Tibial nerve (tissue), 4 donors: ENCODE measurements around the gene TMA7. TPM values are rescaled to one million over a fixed set of nuclear protein-coding genes. Genes with fewer than 3 reads are reported as not detected.
A peak's percentile ranks its signal among the peaks of the same experiment; 100 is the strongest.

Experiments used
- DNase-seq, 2 donors: peaks; one replicate each; pipeline ENCODE4 v3.0.0-alpha.2; 2019; ENCODE audit warnings: low spot score in 2 of 2
- H3K27ac ChIP-seq, 4 donors: fragments of 200-600 bp; sonication (generic) in 3 of 4; one replicate each; pipeline ENCODE4 v1.5.1; 2017 to 2019; ENCODE audit warnings: mild to moderate bottlenecking in 1 of 4
- H3K27me3 ChIP-seq, 2 donors: fragments of 200-600 bp; sonication (generic) in 1 of 2; one replicate each; pipeline versions ENCODE4 v1.5.1 to v1.6.0; 2017 to 2019
- H3K36me3 ChIP-seq, 3 donors: fragments of 200-600 bp; sonication (generic); one replicate each; pipeline ENCODE4 v1.5.1; 2018 to 2019
- H3K4me1 ChIP-seq, 4 donors: fragments of 200-600 bp; sonication (generic) in 3 of 4; one replicate each; pipeline ENCODE4 v1.5.1; 2017 to 2019
- H3K4me3 ChIP-seq, 4 donors: fragments of 200-600 bp; sonication (generic) in 3 of 4; one replicate each; pipeline ENCODE4 v1.5.1; 2017 to 2019; ENCODE audit warnings: mild to moderate bottlenecking in 1 of 4, moderate library complexity in 1 of 4
- H3K9me3 ChIP-seq, 4 donors: fragments of 200-600 bp; sonication (generic) in 3 of 4; one replicate each; pipeline ENCODE4 v1.5.1; 2017 to 2019
- CTCF ChIP-seq, 5 experiments: fragments of 200-600 bp in 3 of 5; fragments of 450-650 bp in 2 of 5; sonication (generic) in 3 of 5; IDR thresholded peaks; one replicate each; pipeline ENCODE4 v1.5.1; 2016 to 2019; ENCODE audit warnings: antibody characterized with exemption in 5 of 5, mild to moderate bottlenecking in 3 of 5, moderate library complexity in 2 of 5
- EP300 ChIP-seq, 2 donors: sonication (generic); formaldehyde crosslinking; IDR thresholded peaks; one replicate each; pipeline ENCODE4 v1.6.1; 2017; ENCODE audit warnings: antibody characterized with exemption in 2 of 2, mild to moderate bottlenecking in 1 of 2
- POLR2A ChIP-seq, 2 donors: fragments of 450-650 bp; IDR thresholded peaks; one replicate each; pipeline ENCODE4 v1.6.1; 2017; ENCODE audit warnings: antibody characterized with exemption in 2 of 2, mild to moderate bottlenecking in 2 of 2, moderate library complexity in 2 of 2
- WGBS, 2 donors: methylation state at CpG; one replicate each; pipeline ENCODE4 v1.1.5; 2018; 5-methylcytosine and 5-hydroxymethylcytosine counted together
- total RNA-seq, 4 donors: library from RNA; depleted of rRNA; stranded (reverse); fragments of >200 nt; gene quantifications; one replicate each; pipeline ENCODE4 v1.1.0, GENCODE V29; 2016

The TMA7 gene
- total RNA-seq, 4 donors from 2014 or later, result 212 to 380 (median 291) TPM

- no peak for DNase-seq
- Histone ChIP-seq H3K9me3 (no peaks in the 10 kb centered on the region), H3K27ac (peak overlapping the region in 2 of 4 donors; percentile 9 to 62), H3K27me3 (no peaks in the 10 kb centered on the region), H3K4me3 (no peak overlapping the region), H3K4me1 (peaks cover 0 to 11% (median 0%) of the 10 kb centered on the region in 4 donors), H3K36me3 (peaks cover 5 to 100% (median 6%) of the 10 kb centered on the region in 3 donors)
- TF ChIP-seq POLR2A (IDR thresholded peaks at IDR 0.05) (no peak), EP300 (IDR thresholded peaks at IDR 0.05) (no peak), CTCF (IDR thresholded peaks at IDR 0.05) (no peak)
- 51 to 78% methylated on average over 4 of the region's 4 CpGs for WGBS, 2 donors
These were observed 23.5 kb upstream of the TMA7 start for GRCh38 chr3:48416546-48416945.

GRCh38 chr3:48417529-48418108 lies 22.4 kb upstream of the TMA7 start:
- no peak for DNase-seq
- H3K27me3 ChIP-seq, result no peaks in the 10 kb centered on the region
- no peak overlapping the region for H3K4me3 ChIP-seq
- WGBS, 2 donors, result 89 to 95% methylated on average over 14 of the region's 14 CpGs
- peak overlapping the region in 1 of 4 donors; percentile 51 for H3K27ac ChIP-seq
- H3K4me1 ChIP-seq, result peaks cover 0 to 22% (median 0%) of the 10 kb centered on the region in 4 donors
- H3K9me3 ChIP-seq, result no peaks in the 10 kb centered on the region
- peaks cover under 1 to 97% (median 6%) of the 10 kb centered on the region in 3 donors for H3K36me3 ChIP-seq
- TF ChIP-seq CTCF (IDR thresholded peaks at IDR 0.05), result no peak
- no peak for TF ChIP-seq POLR2A (IDR thresholded peaks at IDR 0.05)
- no peak for TF ChIP-seq EP300 (IDR thresholded peaks at IDR 0.05)

GRCh38 chr3:48418140-48418539 lies 21.9 kb upstream of the TMA7 start:
- WGBS, 2 donors, result 81 to 87% methylated on average over 12 to 15 of the region's 17 CpGs
- TF ChIP-seq EP300 (IDR thresholded peaks at IDR 0.05), result no peak
- TF ChIP-seq POLR2A (IDR thresholded peaks at IDR 0.05), result no peak
- H3K36me3 ChIP-seq, result peaks cover 0 to 97% (median 6%) of the 10 kb centered on the region in 3 donors
- H3K27ac ChIP-seq, result peak overlapping the region in 1 of 4 donors; percentile 51
- peaks cover 0 to 27% (median 0%) of the 10 kb centered on the region in 4 donors for H3K4me1 ChIP-seq
- H3K4me3 ChIP-seq, result no peak overlapping the region
- H3K9me3 ChIP-seq, result no peaks in the 10 kb centered on the region
- no peak for DNase-seq
- H3K27me3 ChIP-seq, result no peaks in the 10 kb centered on the region

- no peaks in the 10 kb centered on the region for H3K9me3 ChIP-seq
- H3K27ac ChIP-seq, result no peak overlapping the region
- TF ChIP-seq CTCF (IDR thresholded peaks at IDR 0.05) (no peak), POLR2A (IDR thresholded peaks at IDR 0.05) (no peak), EP300 (IDR thresholded peaks at IDR 0.05) (no peak)
- peaks cover 0 to 30% (median 0%) of the 10 kb centered on the region in 4 donors for H3K4me1 ChIP-seq
- WGBS, 2 donors, result 85 to 91% methylated on average over 8 to 9 of the region's 9 CpGs
- no peak for DNase-seq
- peaks cover 0 to 97% (median 8%) of the 10 kb centered on the region in 3 donors for H3K36me3 ChIP-seq
- H3K27me3 ChIP-seq, result no peaks in the 10 kb centered on the region
- no peak overlapping the region for H3K4me3 ChIP-seq
These were observed 21.4 kb upstream of the TMA7 start for GRCh38 chr3:48418651-48419050.

GRCh38 chr3:48419149-48419548 lies 20.9 kb upstream of the TMA7 start:
- no peak overlapping the region for H3K4me3 ChIP-seq
- no peak for TF ChIP-seq POLR2A (IDR thresholded peaks at IDR 0.05)
- no peak for TF ChIP-seq CTCF (IDR thresholded peaks at IDR 0.05)
- no peak for TF ChIP-seq EP300 (IDR thresholded peaks at IDR 0.05)
- H3K9me3 ChIP-seq, result no peaks in the 10 kb centered on the region
- H3K27me3 ChIP-seq, result no peaks in the 10 kb centered on the region
- WGBS, 2 donors, result 82 to 87% methylated on average over 5 to 8 of the region's 9 CpGs
- H3K36me3 ChIP-seq, result peaks cover 0 to 97% (median 8%) of the 10 kb centered on the region in 3 donors
- H3K27ac ChIP-seq, result no peak overlapping the region
- peaks cover 0 to 33% (median 1%) of the 10 kb centered on the region in 4 donors for H3K4me1 ChIP-seq
- no peak for DNase-seq
